ENCODE data around the gene ALG12. TPM values are rescaled to one million over a fixed set of nuclear protein-coding genes. Genes with fewer than 3 reads are reported as not detected.
A peak's percentile ranks its signal among the peaks of the same experiment; 100 is the strongest.

ALG12 gene
- total and polyA plus RNA-seq, 2 of the 13 experiments (the other 11 are each of a cell fraction or from before 2014, with no cell fraction given) = 7.8 to 15.8 TPM

- TF ChIP-seq ZNF570 (CRISPR knock-in tag; IDR thresholded peaks at IDR 0.05; ENCODE audit: borderline replicate concordance) (no peak), ZNF3 (CRISPR knock-in tag; IDR thresholded peaks at IDR 0.05) (no peak), ZNF282 (IDR thresholded peaks at IDR 0.05; ENCODE audit: partially characterized antibody) (no peak), SP2 (CRISPR knock-in tag; IDR thresholded peaks at IDR 0.05) (no peak), ZNF292 (CRISPR knock-in tag; IDR thresholded peaks at IDR 0.05; ENCODE audit: borderline replicate concordance, low read depth) (0 out of 2 replicates have a peak, but pooled peaks have one; percentile 56), LRRFIP1 (CRISPR knock-in tag; conservative IDR thresholded peaks at IDR 0.05) (no peak), HNF4A (CRISPR knock-in tag; IDR thresholded peaks at IDR 0.05) (peak; percentile 65), ZMYM2 (CRISPR knock-in tag; IDR thresholded peaks at IDR 0.05) (peak; percentile 69), RFX3 (CRISPR knock-in tag; IDR thresholded peaks at IDR 0.05) (no peak), HOXA7 (CRISPR knock-in tag; IDR thresholded peaks at IDR 0.05) (no peak), ZKSCAN1 (IDR thresholded peaks at IDR 0.05; ENCODE audit: low read length) (peak; percentile 25; the same call in 1 of the 2 replicates), ZNF501 (CRISPR knock-in tag; IDR thresholded peaks at IDR 0.05) (no peak; the same call in 1 of the 2 replicates), ZNF737 (CRISPR knock-in tag; IDR thresholded peaks at IDR 0.05; ENCODE audit: borderline replicate concordance) (no peak), GFI1 (CRISPR knock-in tag; IDR thresholded peaks at IDR 0.05; ENCODE audit: borderline replicate concordance) (peak; percentile 64; the same call in 1 of the 2 replicates), SOX6 (IDR thresholded peaks at IDR 0.05) (no peak), SOX6 (CRISPR knock-in tag; IDR thresholded peaks at IDR 0.05) (peak; percentile 77; the same call in 1 of the 2 replicates), ZNF496 (CRISPR knock-in tag; IDR thresholded peaks at IDR 0.05; ENCODE audit: insufficient replicate concordance) (no peak), ATRX (CRISPR knock-in tag; IDR thresholded peaks at IDR 0.05; ENCODE audit: borderline replicate concordance) (no peak), ZSCAN31 (CRISPR knock-in tag; IDR thresholded peaks at IDR 0.05; ENCODE audit: low read depth) (no peak)
- TF ChIP-seq, protein P1, sequence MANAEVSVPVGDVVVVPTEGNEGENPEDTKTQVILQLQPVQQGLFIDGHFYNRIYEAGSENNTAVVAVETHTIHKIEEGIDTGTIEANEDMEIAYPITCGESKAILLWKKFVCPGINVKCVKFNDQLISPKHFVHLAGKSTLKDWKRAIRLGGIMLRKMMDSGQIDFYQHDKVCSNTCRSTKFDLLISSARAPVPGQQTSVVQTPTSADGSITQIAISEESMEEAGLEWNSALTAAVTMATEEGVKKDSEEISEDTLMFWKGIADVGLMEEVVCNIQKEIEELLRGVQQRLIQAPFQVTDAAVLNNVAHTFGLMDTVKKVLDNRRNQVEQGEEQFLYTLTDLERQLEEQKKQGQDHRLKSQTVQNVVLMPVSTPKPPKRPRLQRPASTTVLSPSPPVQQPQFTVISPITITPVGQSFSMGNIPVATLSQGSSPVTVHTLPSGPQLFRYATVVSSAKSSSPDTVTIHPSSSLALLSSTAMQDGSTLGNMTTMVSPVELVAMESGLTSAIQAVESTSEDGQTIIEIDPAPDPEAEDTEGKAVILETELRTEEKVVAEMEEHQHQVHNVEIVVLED (CRISPR knock-in tag; IDR thresholded peaks at IDR 0.05; ENCODE audit: borderline replicate concordance) = peak; percentile 19; the same call in 1 of the 2 replicates
- TF ChIP-seq, protein P2, sequence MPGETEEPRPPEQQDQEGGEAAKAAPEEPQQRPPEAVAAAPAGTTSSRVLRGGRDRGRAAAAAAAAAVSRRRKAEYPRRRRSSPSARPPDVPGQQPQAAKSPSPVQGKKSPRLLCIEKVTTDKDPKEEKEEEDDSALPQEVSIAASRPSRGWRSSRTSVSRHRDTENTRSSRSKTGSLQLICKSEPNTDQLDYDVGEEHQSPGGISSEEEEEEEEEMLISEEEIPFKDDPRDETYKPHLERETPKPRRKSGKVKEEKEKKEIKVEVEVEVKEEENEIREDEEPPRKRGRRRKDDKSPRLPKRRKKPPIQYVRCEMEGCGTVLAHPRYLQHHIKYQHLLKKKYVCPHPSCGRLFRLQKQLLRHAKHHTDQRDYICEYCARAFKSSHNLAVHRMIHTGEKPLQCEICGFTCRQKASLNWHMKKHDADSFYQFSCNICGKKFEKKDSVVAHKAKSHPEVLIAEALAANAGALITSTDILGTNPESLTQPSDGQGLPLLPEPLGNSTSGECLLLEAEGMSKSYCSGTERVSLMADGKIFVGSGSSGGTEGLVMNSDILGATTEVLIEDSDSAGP (CRISPR knock-in tag; IDR thresholded peaks at IDR 0.05; ENCODE audit: borderline replicate concordance) = peak; percentile 69
- TF ChIP-seq, protein P3, sequence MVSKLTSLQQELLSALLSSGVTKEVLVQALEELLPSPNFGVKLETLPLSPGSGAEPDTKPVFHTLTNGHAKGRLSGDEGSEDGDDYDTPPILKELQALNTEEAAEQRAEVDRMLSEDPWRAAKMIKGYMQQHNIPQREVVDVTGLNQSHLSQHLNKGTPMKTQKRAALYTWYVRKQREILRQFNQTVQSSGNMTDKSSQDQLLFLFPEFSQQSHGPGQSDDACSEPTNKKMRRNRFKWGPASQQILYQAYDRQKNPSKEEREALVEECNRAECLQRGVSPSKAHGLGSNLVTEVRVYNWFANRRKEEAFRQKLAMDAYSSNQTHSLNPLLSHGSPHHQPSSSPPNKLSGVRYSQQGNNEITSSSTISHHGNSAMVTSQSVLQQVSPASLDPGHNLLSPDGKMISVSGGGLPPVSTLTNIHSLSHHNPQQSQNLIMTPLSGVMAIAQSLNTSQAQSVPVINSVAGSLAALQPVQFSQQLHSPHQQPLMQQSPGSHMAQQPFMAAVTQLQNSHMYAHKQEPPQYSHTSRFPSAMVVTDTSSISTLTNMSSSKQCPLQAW (CRISPR knock-in tag; IDR thresholded peaks at IDR 0.05) = no peak
Observed at GRCh38 chr22:49951986-49952896, 34.0 kb upstream of the ALG12 start (continued).
